Activated CD4-positive, alpha-beta T cell treated with anti-CD3 and anti-CD28 coated beads for 1 hour (primary cell): ENCODE measurements around the gene STK25.
"Not testable (repeated sequence)": the region's sequence is repeated elsewhere in the genome, so short reads cannot be mapped to it uniquely, and the experiment has no call there.

Experiments
- DNase-seq: peaks from one replicate; pipeline ENCODE4 v3.0.0-alpha.2; 2020

STK25 gene

DNA sequence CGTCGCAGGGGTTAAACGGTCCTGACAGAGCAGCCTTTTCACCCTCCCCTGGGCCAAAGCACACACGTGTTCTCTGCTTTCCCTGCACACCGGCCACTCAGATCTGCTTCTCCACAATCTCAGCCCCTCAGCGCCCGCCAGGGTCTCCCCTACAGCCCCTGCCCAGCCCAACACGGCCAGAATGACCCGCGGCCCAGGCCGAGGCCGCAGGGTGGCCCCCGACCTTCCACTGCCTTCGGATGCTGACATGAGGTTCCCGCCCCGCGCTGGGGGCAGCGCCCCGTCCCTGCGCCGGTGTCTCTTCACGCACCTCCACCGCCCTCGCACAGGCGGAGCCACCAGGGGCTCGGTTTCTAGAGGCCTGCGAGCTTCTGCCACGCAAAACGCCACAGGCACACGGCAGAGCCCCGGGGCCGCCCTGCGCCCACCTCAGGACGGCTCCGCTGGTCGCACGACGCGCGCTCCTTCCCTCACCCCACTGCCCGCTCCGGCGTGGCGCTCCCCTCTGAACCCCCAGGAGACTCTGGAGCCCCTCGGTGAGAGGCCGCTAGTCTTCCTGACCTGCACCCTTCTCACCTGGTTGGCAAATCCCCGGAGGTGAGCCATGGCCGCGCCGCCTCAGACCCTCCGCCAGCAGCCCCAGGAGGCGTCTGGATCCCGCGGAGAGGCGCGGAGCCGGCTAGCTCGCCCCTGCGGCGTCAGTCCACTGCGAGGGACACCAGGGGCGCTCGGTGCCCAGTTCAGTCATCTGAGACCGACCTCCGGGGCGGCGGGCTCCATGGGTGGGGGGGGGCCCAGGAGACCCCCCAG is 749 bp downstream of the STK25 start:
- peak; percentile 18 for DNase-seq

DNA sequence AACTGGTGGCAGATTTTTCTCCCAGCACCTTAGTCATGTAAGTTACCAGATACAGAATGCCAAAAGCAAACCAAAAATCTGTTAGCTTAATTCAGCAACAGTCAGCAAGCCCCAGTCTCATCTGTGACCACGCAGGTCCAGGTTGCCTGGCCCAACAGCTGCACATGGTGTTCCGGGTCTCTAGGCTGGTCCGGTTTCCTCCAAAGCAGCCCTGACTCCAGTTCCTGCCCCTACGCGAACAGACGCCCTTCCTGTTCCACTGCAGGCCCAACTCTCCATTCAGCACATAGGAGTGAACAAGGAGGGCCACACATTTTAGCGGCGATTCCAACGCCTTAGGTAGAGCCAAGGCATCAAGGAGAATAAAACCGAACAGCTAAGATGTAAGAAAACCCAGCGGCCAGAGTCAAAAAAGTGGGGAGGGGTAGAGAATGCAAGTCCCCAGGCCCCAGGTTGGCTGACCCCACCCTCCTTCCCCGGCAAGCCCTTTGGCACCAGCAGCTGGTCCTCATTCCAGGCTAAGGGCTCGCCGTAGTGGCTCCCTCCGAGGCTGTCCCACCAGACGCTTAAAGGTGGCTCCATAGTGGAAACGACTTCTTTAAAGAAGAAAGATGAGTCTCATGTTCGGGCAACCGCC is 1.5 kb downstream of the STK25 start:
- DNase-seq: no peak

DNA sequence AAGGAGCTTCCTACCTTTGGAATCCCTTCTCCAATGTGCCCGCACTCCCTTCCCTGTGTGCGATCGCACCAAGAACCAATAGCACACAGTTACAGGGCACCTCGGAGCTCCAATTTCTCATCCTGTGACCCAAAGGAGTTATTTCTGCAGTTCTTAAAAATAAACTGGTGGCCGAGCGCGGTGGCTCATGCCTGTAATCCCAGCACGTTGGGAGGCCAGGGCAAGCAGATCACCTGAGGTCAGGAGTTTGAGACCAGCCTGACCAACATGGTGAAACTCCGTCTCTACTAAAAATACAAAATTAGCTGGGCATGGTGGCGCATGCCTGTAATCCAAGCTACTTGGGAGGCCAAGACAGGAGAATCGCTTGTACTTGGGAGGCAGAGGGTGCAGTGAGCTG is 2.1 kb downstream of the STK25 start:
- DNase-seq: not testable (repeated sequence)

DNA sequence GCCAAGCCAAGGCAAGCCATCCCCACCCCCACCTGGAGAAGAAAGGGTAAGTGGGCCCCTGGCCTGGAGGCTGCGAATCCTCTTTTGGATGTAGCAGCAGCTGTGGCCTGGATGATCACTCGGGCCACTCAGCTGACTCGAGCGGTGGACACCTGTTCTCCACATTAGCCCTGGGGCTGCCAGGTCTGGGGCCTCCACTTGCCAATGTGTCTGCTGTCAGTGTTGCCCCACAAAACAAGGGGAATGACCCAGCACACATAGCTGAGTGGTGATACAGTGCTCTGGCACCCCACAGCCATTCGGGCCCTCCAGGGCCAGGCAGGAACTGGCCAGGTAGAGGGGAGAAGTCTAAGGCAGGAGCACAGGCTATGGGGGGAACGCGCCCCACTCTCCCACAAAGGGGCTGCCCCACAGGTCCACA is 2.6 kb downstream of the STK25 start:
- no peak for DNase-seq

DNA sequence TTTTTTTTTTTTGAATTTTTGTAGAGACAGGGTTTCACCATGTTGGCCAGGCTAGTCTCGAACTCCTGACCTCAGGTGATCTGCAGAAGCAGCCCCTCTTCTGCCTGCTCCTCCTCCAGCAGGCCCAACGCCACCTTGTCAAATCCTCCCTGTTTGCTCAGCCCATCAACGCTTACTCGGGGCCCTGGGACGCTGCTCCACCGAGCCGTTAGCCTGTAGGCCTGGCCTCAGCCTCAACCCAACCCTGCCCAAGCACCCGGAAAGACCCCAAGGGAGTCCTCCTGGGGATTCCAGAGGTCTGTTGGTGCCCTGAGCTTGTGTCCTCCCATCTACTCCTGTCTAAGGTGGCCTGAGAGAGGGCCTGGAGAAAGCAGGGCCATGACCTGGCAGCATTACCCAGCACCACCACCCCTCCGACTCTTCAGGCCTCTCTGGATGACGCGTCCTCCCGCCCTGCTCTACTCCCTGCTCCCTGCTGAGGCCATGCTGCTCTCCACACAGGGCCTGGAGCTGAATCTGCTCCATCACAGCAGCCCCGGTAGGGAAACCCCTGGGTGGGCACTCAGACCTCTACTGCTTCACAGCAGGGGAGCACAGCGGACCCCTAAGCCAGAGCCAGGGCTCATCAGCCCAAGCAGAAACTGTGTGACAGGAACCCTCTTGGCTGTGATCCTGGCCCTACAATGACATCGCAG is 3.2 kb downstream of the STK25 start:
- DNase-seq: no peak

DNA sequence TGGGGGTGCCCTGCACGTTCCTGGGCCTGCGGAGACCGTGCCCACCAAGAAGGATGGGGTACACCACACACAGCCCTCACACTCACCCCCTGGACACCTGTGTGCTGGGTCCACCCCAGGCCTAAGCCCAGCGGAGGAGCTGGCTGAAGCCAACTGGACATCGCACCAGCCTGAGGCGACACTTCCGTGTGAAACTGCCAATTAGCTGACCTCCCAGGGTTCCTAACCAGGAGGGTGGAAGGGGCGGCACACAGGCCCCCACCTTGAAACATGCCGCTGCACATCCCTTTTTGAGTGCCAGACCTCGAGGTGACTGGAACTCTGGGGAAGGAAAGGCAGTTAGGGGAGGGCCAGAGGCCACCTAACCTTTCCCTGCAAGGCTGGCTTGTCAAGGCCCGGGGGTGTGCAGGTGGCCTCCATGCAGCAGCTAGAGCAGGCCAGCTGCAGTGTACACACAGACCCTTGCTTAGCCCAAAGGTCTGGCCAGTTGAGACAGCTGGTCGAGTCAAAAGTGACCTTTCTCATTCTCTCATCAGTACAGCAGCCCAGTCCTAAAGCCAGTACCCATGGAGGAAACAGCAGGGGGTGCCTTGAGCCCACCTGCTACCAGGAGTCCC is 4.5 kb downstream of the STK25 start:
- DNase-seq: no peak

DNA sequence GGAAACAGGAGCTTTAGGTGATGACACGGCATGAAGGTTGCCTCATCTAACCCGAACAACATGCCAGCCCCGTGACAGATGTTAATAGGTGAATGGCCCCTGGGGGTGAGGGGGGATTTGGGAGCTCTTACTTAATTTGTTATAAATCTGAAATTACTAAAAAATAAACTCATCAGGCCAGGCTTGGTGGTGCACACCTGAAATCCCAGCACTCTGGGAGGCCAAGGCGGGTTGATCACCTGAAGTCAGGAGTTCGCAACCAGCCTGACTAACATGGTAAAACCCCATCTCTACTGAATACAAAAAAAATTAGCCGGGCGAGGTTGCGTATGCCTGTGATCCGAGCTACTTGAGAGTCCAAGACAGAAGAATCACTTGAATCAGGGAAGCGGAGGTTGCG is 6.1 kb downstream of the STK25 start:
- DNase-seq: no peak

DNA sequence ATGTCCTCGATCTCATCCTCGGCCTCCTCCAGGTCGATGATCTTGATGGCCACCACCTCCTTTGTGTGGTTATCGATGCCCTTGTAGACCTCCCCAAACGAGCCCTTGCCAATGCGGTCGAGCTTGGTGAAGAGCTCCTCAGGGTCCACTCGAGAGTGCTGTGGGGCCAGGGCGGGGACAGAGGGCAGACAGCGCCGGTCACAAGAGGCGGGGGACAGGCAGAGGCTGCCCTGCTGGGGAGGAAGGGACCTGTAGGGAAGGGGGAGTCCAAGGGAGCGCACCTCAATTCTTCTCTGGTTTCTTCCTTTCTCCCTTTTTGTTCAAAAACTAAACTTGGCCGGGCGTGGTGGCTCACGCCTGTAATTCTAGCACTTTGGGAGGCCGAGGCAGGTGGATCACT is 6.8 kb downstream of the STK25 start:
- DNase-seq: no peak

DNA sequence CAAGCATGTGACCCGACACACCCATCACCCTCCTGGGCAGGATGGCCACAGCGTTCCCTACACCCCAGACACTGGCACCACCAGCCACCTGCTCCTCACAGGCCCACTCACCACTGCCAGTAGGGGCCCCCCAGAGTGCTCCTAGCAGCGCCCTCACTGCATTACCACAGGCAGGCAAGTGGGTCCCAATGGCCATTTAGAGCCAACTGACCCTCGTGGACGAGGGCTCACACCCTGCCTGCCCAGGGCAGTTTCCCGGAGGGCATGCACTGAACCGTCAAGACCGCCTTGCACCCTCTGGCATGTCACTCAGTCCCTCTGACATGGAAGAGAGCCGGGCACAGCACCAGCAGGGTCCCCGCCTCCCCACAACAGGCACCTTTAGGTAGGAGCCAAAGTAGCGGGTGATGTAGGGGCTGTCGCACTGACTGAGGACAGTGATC is 7.3 kb downstream of the STK25 start:
- DNase-seq: no peak

DNA sequence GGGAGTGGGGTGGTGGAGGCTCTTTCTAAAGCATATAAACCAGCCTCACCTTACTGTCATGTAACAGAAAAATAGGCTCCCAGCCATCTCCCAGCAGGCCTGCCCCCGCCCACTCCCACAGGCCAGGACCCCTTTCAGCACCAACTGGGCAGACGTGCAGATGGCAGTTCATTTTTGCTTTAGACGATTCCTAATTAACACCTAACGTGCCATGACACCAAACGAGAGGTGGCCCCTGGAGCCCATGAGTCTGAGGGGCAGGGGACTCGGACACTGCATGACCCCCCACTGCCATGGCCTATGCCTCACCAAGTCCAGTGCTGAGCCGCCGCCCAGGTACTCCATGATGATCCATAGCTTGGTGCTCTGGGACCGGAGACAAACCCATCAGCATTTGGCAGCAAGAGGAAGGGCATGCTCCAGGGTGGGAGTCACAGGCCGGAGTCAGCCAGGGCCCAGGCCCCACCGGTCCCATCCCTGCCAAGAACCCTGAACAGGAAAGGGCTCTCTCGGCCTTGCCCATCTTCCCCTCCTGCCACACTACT is 7.9 kb downstream of the STK25 start:
- no peak for DNase-seq

DNA sequence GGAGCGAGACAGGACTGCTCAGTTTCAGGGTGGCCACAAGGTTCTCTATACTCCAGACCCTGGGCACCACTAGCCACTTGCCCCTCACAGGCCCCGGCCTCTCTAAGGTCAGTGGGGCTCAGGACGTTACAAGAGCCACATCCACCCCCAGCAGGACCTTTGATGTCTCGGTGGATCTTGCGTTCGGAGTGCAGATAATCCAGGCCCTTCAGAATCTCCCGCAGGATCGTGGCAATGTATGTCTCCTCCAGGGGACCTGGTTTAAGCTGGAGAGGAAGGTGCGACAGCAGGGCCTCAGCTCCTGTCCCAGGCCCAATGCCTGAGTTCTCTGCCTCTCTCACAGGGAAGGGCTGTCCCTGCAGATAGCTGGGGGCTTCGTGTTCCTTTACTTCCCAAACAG is 8.4 kb downstream of the STK25 start:
- no peak for DNase-seq

DNA sequence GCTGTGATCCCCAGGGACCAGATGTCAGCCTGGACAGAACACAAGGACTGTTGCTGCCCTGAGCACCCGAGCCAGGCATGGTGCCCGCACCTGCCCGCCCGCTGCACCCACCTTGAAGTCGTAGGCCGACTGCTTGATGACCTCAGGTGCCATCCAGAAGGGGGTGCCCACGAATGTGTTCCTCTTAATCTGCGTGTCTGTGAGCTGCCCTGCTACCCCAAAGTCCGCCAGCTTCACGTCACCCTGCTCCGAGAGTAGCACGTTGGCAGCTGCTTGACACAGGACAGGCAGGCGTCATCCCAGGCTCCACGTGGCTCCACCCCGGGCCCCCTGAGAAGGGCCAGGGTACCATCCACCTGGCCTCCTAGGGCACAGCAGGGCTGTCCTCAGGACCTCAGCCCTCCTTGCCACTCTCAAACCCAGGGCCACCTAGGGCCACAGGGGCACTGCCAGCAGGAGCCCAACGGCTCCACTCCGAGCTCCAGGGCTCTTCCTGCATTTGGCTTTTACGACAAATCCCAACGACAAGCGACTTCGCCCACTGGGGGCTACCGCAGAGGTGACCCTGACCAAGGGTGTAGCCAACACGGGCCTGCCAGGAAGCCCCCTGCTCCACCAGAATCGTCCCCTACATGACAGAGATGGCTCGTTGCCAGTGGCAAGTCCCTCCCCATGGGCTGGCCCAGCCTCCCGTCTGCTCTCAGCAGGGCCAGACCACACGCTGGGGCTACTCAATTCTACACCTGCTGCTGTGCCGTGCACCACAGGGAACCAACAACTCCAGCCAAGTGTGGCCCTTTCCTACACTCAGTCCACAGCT is 9.0 kb downstream of the STK25 start:
- no peak for DNase-seq

DNA sequence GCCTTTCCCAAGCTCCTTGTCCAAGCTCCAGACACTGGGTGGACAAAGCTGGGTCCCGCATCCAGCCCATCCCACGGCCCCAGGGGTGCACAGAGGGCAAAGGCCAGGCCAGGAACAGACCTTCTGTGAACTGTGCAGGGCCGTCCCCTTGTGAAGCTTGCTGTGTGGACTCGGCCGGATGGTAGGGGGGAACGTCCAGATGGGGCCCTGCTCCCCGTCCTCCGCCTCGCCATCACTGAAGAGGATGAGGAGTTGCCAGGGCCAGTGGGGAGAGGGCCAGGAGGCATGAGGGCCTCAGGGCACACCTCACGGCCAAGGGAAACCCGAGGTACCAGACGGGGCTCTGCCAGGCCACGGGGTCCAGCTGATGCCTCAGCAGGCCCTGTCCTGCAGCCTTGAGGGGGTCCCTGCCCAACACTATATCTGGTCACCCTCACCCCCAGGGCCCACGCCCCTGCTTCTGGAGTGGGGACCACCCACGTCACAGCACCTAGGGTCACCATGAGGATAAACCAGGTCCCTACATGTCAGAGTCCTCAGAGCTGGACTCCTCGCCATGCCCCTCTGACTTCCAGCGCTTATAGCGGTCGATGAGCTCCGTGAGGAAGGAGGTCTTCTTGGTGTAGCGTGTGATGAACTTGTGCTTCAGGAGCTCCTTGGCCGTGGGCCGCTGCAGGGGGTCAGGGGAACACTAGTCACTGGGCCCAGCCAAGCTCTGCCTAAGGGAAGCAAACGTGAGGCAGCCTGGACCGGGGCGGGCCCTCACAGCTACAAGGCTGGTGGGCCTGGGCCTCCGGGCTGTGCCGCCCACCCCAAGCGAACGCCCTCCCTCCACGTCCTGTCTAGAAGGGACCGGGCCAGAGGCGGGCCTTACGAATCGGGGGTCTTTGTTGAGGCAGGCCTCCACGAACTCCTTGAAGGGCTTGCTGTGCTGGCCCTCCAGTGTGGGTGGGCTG is 10.0 kb downstream of the STK25 start:
- DNase-seq: no peak

DNA sequence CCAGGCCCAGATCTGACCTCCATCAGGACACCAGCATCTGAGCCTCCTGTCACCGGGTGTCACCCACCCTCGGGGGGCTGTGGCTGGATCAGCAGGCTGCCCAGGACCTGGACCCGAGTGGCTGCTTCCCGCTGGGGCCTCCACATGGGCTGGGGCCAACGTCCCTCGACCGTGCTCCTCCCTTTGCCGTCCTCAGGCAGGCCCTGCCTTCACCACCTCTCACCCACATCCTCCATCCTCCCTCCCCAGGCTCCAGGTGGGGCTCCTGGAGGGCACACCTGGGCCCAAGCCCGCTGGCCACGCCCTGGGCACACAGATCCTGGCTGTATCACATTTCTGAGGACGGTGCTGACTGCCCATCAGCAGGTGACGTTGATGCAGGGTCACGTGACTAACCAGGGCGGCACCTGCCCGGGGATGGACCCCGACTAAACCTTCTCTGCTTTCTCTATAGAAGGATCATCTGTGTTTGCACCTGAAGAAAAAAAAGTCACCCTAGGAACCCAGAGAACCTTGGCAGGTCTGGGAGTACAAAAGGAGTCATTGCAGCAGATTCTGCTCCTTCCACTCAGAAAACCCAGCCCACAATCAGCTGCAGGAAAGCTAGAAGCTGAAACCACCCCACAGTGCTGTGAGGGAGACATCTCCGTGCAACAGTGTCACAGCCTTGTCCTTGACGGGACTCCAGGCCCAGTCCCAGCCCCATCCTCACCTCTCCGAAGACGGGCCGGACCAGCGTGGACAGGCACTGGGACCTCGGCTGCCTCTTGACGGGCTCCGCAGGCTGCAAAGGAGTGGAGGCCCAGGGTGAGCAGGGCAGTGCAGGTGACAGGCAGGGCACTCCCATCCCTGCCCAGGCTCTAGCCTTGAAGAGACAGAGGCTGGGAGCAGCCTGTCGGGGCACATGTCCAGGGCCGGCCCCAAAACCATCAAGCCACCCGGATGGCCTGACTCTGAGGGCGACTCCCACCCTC is 11.2 kb downstream of the STK25 start:
- no peak for DNase-seq

DNA sequence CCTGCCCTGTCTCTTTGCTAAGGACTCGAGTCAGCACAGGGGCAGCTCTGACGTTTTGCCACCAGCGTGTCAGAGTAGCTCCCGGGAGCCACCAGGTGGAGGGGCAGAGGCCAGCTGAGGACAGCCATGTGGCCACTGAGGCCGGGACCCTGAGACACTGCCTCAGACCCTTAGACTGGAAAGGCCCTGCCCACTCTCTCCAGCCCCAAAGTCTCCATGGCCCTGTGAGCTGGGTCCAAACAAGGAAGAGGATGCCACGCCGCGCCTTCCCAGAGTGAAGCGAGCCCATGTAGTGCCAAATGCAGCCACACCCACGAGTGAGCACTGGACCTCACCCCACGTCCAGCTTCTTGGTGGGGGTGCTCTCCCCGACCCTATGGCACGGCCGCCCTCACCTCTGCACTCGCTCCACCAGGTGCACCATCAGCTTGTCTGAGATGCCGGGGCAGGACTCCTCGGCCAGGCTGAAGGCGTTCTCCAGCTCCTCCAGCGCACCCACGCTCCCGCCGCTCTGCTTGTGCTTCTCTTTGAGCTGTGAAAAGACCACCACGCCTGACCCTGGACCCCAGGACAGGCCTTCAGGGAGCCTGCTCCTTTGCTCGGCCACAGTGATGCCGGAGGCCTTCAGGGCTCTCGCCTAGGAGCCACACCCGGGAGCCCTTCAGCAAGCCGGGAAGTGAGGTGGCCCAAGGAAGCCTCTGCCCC is 12.2 kb downstream of the STK25 start:
- no peak for DNase-seq

DNA sequence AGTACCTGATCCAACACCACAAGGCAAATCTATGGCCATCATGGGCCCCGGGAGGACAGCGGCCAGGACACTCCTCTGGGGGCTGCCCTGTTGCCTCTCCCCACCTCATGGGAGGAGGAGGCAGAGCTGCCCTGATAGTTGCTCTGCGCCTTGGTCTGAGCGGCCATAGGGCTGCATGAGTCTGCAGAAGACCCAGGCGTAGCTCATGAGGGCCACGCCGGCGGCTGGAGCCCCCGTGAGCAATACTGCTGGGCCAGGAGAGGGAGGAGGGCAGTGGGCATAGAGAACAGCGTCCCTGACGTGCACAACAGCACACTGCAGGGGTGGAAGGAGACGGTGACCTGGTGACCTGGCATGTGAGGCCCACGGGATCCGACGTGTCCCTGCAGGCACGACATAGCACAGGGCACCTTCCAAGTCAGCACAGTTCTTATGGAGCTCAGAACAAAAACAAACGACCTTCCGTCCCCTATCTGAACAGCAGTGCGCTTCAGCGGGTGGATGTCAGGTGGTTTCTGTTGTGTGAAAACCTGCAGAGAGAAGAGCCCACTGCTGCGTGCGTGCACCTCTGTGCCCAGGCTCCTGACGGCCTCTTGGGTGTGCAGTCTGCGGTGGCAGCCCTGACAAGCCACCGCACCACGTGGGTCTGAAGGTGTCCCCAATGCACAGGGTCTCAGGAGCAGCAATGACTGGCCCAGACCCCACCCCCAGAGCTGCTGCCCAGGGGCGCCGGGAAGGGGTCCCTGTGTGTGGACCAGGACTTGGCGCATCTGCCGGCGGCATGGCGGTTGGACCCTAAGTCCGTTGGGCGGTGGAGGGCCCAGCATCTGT is 13.0 kb downstream of the STK25 start:
- no peak for DNase-seq

DNA sequence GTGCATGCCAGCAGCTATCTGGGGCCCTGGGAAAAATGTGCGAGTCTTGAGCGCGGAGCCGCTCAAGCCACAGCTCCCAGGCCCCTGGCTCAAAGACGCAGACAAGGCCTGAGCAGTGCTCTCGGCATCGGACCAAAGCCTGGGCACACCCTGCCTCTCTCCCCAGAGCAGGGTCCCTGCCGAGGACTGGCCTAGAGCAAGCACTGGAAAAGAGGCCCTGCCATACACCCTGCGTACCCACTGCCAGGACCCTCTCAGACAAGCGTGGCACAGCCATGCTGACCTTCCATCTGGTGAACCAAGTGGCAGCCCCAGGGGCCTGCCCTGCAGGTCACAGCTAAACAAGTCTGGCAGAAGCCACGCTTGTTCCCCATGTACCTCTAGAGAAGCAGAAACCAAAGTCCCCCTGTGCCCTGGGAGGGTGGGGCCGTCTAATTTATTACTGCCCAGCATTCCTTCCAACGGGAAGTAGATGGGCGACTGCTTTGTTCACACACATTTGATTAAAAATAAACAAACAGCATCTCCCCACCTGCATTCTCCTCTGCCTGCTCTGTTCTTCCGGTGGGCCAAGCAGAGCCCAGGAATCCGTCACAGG is 14.0 kb downstream of the STK25 start:
- DNase-seq: no peak

DNA sequence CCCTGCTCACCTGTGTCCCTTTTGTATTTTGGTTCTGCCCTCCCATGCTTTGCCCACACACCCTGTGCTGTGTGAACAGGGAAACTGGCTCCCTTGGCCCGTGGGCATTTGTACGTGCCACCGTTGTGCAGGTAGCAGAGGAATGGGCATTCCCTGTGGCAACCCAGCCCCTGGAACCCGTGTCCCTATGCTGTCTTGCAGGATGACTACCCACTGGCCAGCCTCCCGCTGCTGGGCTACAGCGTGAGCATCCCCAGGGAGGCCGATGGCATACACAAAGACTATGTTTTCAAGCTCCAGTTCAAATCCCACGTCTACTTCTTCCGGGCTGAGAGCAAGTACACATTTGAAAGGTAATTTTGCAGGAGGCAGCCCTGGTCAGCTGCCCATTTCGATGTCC is 15.3 kb downstream of the STK25 start:
- no peak for DNase-seq
